Kidney glomerular epithelial cell (primary cell): ENCODE data around the gene DSCAML1.
"Not testable (repeated sequence)": the region's sequence is repeated elsewhere in the genome, so short reads cannot be mapped to it uniquely, and the experiment has no call there.

ENCODE experiments used
- DNase-seq: peaks from one replicate; lab custom pipeline; 2025; lab: John Stamatoyannopoulos, UW

Gene DSCAML1

DNA sequence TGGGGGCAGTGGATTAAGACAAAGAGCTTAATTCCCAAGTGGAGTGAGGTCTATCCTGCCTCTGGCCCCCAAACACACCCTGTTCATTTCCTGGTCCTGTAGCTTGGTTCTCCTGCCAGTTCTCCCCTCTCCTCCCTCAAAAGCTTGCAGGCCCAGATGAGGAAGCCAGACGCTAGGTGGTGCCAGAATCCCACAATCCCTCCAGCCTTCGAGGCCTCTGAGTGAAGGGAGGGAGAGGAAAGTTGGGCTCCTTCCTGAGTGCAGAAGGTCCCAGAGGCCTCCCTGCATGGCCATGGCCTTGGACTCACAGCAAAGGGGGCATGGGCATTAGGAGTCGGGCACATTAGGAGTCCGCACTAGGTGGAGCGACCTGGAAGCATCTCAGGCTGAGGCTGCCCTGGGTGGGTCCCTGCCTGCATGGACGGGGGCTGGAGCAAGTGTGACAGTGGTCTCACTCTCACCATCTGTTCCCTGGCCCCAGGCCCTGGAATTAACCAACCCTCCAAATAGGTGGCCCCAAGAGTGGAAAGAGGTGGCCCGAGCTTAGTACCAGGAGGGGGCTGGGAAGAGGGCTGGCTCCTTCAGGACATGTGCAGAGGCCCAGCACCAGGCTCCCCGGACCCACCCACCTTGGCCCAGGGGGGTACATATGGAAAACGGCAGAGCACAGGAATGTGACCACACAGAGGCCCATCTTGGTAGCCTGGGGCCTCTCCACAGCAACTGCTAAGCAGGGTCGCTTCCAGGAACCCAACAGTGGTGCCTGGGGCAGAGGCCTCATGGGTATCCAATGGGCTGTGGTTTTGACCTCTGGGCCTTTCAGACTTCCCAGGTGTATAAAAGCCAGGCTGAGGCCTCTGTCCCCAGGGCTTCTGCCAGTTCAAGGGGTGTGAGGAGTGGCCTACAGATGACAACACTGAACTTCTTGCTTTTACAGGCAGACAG lies 22.4 kb upstream of the DSCAML1 start:
- DNase-seq = peak; percentile 44

DNA sequence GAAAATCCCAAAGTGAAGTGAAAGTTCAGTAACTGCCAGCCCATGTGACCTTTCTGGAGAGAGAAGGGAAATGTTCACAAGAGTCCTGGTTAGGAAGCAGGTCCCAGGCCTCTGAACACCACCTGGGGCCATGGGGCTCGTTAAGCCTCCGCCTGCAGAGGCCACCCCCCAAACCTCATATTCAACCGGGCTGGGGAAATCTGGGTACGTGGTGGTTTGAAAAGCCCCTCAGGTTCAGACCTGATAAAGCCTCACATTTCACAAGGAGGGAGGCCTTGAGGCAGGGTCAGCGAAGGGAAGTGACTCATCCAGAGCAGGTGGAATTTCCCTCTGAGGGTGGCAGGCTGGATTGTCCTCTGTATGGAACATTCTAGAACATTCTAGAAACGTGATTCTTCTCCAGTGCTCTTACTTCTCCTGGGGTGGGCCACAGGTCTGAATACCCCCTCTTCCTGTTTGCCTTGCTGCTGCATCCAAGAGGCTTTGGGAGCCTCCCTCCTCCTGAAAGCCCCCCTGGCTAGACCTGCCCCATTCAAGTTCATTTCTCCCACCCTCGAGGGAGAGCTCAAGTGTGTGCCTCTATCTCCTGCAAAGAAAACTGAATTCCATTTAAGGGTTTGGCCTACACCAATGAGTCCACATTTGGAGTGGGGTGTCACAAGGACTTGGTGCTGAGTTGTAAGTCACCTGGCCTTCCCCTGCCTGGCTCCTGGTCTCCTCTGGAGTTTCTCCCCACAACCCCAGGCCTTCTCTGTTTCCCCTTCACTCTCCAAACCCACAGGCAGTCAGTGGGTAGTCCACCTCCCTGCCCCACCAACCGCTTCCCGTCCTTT lies 21.2 kb upstream of the DSCAML1 start:
- peak; percentile 41 for DNase-seq

DNA sequence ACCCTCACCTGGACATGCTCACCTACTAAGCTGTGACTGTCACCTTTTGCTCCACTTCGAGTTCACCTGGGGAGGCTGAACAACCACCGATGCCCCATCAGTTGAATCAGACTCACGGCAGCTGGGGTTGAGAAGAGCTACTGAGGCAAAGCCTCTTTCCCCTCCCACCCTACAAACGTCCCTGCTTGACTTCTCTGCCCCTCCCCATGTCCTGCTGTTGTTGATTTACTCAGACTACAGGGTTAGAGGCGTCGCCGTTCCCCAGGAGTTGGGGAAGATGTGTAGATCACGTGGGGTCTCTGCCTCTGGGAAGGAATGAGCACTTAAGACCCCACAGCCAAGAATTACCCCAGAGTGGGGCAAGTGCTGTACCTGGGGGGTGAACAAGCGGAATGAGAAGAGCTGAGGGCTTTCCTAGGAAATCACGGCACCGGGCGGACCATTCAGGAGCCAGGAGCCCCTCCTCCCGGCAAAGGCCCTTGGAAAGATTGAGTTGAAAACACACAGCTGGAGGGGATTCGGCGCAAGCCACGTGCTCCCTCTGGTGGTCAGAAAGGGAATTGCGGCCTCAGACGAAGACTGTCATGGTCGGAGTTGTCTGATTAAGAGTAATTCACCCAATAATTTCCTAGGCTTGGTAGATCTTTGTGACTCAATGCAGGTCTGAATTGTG lies 20.5 kb upstream of the DSCAML1 start:
- peak; percentile 72 for DNase-seq

DNA sequence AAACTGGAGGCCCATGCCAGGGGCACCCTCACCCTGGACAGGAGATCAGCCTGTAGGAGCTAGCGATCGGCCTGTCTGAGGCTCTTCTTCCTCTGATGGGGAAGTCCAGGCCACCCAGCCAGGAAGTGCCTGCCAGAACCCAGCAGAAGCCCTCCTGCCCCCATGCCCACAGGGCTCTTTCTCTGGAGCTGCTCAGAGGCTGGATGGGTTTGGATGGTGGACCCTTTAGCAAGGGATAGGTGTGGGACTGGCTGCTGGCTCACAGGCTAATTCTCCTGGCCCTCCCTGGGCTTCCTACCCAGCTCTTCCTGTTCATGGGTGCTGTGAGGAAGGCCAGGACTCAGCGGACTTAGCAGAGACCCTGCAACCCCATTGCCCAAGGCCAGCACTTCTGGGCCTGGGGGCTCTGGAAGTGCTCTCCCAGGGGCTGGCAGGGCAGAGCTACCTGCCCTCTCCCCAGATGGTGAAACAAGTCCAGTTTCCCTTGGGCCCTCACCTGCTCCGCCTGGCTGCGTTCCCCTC lies 19.9 kb upstream of the DSCAML1 start:
- DNase-seq = no peak

DNA sequence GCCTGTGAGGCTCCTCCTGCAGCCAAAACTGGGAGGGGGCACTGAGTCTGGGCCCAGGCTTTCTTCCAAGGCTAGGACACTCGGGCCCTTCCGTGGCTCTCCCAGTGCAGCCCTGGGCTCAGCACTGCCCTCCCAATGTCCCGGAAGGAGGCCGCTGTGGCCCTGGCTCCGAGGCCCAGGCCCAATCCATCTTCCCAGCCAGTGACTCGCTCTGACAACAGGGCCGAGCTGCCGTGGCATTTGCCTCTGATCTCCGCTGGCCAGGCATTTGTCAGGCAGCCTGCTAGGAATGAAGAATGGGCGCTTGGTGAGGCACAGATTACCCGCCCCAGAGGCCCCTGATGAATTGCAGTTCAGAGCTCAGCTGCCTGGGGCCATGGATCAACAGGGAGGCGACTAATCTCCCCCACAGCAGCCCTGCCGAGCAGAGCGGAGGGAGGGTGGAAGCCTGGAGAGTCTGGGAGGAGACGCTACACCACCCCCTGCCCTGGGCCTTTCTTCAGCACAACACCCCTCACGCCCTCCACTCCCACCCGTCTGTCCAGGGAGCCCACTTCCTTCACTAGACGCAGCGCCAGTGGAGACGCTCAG lies 19.2 kb upstream of the DSCAML1 start:
- peak; percentile 55 for DNase-seq

DNA sequence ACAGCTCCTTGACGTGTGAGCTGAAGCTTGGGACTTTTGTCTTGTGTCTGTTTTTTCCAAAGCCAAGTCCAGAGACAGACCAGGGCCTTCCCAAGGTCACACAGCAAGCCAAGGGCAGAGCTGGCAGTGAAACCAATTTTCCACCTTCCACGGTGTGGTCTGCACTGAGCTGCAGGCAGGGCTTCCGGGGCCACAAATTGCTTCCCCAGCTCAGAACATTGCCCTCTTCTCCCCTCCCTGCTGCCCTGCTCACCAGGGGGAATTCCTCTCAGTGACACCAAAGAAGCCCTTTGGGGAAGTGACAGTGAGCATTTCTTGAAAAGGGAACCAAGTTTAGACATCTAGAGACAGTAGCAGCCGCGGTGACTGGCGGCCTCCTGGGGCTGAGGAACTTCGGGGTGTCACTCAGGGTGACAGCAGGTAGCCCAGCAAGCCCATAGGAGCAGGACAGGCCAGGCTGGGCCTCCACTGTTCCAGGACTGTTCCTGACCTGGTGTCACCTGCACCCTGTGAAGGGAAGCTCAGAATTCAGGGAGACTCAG lies 18.3 kb upstream of the DSCAML1 start:
- no peak for DNase-seq

DNA sequence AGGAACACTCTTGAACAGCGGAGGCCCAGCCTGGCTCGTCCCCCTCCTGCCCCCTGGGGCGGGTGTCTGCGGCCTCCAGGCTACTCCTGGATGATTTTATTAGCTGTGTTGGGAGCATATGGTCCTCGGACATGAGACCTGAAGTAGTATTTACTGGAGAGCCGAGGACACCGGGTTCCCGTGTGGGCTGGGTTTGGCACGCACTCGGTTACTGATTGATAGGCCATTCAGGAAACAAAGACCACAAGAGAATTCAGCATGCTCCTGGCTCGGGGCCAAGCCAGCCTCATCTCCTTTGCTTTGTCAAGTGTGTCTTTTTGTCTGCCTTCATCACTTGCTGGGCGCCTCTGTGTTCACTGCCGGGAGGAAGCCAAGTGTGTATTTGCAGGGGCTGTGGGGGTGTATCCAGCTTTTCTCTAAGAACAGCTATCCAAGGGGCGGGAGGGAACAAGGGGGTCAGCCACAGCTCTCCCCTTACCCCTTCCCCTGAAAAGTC lies 17.8 kb upstream of the DSCAML1 start:
- peak; percentile 98 for DNase-seq

DNA sequence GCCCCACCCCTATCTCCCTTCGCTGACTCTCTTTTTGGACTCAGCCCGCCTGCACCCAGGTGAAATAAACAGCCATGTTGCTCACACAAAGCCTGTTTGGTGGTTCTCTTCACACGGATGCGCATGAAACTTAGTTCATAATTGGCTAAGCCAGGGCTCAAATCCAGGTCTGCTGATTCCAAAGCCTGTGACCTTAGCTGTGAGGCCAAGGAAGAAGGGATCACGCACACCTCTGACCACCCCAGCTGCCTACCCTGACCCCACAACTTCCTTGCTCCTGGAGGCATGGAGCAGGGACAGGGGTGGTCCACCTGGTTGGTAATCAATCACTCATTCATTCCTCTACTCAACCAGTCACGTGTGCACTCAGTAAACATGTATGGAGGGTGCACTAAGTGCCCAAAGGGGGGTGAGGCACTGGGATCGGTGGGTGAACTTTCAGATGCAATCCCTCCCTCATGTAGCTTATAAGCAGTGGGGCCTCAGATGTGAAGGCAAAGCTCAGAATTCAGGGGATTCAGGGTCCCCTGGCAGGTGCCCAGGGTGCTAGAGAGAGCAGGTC lies 17.3 kb upstream of the DSCAML1 start:
- DNase-seq = no peak

DNA sequence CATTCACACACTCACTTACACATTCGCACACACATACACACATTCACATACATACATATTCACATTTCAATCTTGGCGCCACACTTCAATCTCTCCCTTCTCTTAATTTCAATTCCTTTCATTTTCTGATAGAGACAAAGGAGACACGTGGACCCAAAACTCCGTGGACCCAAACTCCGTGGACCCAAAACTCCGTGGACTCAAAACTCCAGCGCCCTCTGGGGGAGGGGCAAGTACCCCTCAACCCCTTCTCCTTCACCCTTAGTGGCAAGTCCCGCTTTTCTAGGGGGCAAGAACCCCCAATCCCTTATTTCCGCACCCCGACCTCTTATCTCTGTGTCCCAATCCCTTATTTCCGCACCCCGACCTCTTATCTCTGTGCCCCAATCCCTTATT lies 13.0 kb upstream of the DSCAML1 start:
- not testable (repeated sequence) for DNase-seq

DNA sequence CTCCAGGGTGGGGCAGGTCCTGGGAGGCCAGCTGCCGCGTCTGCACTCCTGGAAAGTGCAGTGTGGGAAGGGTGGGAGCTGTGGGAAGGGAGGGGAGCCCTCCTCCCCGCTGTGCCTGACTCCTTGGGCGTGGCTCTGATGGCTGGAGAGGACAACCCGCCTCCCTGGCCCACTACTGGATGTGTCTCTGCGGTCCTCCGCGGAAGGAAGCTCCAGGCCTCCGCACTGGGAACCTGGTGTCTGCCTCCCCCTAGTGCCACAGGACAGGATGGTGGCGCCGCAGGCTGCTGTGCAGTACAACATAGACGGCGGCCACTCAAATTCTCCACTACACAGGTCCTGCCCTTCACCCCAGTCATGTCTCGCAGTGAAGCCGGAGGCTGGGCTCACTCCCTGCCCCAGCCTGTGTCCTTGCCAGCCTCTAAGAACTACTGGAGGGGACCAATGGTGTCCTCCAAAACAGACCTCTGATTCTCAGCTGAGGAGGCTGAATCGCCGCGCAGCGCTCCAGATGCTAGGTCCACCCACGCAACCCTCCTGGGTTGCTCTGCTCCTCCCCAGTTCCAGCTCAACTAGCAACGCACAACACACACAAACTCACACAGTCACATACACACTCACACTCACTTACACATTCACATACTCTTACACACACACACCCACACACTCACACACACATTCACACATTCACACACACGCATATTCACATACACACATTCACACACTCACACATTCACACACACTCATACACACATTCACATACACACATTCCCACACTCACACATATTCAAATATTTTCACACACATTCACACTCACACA lies 12.4 kb upstream of the DSCAML1 start:
- peak; percentile 58 for DNase-seq

DNA sequence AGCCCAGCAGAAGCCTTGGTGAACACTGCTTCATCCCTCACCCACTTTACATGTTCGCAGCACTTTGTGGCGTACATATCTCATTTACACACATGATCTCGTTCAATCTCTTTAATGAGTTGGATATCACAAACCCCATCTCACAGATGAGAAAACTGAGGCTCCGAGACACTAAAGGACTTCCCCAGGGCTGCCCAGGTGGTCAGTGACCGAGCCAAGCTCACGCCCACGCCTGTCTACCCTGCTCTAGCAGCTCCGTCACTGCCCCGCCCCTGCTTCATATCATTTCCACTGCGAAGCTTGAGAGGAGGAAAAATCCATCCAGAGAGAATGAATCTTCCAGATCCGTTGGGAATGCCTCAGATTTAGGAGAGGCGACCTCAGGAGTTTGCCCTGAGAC lies 11.8 kb upstream of the DSCAML1 start:
- DNase-seq = no peak

DNA sequence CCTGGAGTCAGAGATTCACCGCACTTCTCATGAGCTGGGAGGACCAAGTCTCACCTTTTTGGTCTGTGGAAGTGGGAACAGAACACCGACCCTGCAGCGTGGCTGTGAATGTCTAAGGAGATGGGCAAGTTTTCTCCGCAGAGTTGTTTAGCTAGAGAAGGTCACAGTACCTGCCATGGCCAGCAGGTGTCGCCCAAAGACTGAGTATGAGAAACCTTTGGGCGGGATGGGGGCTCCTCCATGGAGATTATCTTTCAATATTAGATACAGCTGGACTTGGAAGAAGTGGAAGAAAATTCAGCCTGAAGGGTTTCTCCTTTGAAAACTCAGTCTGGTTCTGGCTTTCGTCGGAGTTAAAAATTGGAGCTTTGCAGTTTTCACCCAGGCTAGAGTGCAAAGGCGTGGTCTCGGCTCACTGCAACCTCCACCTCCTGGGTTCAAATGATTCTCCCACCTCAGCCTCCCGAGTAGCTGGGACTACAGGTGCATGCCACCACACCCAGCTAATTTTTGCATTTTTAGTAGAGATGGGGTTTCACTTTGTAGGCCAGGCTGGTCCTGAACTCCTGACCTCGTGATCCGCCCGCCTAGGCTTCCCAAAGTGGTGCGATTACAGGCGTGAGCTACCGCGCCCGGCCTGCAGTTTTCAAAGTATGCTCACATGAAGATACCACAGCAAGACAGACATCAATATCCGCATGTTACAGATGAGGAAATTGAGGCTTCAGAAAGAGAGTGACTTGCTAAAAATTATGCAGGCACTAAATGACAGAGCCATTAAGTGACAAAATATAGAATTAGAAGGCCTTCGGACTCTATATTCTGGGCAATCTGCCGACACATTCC lies 10.7 kb upstream of the DSCAML1 start:
- peak; percentile 41 for DNase-seq

DNA sequence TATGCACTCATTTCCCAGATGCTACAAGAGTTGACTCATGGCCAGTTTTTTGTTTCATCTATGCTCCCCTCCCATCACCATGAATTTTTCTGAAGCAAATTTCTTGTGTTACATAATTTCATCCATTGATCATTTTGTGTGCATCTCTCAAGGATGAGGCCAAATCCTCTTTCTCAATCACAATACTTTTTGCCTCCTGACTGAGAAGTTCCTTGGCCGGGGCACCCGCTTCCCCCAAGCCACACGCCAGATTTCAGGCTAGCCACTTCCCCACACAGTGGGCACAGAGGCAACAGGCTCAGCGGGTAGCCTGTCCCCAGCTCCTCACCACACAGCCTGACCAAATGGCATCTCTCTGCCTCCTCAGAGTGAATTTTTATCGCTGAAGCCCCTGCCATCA lies 9.8 kb upstream of the DSCAML1 start:
- no peak for DNase-seq

DNA sequence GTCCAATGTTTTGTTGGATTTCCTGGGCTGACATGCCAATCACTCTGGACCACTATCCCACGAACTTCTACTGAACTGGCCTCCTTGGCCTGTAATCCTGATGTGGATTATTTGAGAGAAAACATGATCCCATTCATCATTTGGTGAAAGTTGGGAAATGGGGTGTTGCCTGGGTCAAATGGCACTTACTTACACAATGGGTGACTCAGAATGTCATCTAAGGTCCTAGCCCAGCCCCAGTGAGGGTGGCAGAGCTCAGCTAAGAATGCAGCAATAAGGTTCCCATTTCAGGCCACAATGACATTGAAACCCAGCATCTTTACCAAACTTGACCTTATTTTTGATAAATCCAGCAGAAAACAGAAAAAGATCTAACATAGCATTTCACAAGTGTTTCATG lies 8.0 kb upstream of the DSCAML1 start:
- no peak for DNase-seq

DNA sequence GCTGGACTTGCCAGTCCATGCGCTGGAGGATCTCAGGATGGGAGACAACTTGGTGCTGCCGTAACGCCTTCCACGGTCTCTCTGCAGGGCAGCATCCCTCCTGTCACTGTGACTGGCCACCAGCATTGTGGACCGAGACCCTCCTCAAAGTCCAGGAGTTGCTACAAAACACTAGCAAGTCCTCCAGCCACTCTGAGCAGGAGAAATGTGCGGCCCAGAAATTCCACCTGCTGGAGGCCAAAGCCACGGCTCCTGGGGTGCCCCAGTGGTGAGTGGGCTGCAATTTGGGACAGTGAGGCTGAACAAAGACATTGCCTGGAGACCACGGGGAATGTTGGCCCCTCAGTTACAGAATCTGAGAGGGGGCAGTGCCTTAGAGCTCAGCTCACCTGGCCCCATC lies 6.9 kb upstream of the DSCAML1 start:
- DNase-seq = no peak

DNA sequence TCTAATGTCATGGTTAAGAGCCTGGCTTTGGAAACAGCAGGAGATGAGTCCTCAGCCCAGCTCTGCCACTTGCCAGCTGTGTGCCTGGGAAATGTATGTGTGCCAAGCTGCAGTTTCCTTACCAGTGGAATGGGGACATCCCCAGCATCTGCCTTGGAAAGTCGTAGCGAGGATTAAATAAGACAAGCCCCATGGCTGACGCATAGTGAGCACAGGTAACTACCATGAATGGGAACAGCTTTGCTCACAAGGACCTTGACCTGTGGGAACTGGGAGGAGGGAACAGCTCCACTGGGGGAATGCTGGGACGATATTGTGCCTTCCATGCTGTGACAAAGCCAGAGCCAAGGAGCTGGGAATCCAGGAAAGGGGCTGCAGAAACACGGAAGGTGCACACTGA lies 2.6 kb upstream of the DSCAML1 start:
- no peak for DNase-seq

DNA sequence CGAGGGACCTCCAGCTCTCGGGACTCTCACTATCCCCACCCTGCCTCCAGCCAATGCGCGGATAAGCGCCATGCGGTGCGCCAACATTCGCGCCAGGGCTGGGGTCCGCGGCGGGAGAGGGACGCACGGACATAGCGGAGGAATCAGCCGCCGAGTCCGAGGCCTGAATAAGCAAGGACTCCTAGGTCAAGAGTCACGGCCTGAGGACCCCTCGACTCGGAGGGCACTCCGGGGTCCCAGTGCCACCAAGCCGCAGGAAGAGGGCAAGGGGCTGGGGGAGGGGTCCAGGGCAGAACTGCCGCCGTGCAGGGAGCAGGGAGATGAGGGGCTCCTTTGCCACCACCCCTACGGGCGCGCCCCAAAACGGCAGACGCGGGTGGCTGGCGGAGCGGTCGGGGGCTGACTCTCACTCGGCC lies 552 bp downstream of the DSCAML1 start:
- no peak for DNase-seq

DNA sequence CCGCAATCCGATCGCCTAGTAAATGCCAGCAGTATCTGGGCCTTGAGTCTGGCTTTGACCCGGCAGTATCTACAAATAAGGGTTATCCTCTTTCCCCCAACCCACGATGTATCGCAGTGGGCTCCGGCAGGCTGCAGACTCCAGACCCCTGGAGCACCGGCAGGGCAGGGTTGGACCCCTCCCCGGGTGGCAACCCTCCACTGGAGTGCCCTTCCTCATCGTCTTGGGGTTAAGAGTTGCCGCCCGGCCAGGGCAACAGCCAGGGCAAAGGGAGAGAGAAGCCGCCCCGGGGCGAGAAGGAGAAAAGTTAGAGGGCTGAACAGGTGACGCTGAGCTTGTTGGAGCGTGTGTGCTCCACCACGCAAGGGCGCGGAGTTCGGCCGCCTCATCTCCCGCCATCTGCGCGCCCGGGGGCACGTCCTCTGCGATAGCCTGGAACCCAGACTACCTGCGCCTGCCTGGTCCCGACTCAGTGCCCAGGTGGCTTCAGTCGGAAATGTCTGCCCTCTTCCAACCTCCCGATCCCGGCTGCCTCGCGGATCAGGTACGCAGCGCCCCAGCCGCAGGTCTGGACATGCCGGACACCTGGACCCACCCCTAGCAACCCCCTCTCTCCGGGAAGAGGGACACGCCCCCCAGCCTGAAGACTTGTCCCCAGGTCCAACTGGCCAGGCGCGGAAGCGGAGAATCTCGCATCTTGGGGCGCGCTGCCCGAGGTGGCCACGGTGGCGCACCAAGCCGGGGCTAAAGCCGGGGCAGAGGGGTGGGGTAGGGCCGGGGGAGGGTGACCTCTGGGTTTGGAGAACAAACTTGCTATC lies 1.2 kb downstream of the DSCAML1 start:
- DNase-seq = no peak
